ENCODE results near the gene HINT3.
"Not testable (repeated sequence)": the region's sequence is repeated elsewhere in the genome, so short reads cannot be mapped to it uniquely, and the experiment has no call there.

Gene HINT3

GRCh38 chr6:125930765-125931418 lies 25.7 kb upstream of the HINT3 start:
- TF ChIP-seq CTCF (IDR thresholded peaks at IDR 0.05; ENCODE audit: low read depth, low read length), result no peak

GRCh38 chr6:125931733-125932450 lies 24.7 kb upstream of the HINT3 start:
- no peak for DNase-seq (ENCODE audit: extremely low read depth, low read depth)
- TF ChIP-seq CTCF (IDR thresholded peaks at IDR 0.05; ENCODE audit: low read depth, low read length), result no peak

More at GRCh38 chr6:125930765-125931418, 25.7 kb upstream of the HINT3 start:
- DNase-seq (ENCODE audit: extremely low read depth, low read depth), result peak; percentile 76

GRCh38 chr6:125932451-125932795 lies 24.1 kb upstream of the HINT3 start:
- DNase-seq (ENCODE audit: extremely low read depth, low read depth), result no peak
- no peak for TF ChIP-seq CTCF (IDR thresholded peaks at IDR 0.05; ENCODE audit: low read depth, low read length)

GRCh38 chr6:125935520-125935919 lies 21.1 kb upstream of the HINT3 start:
- not testable (repeated sequence) for DNase-seq (ENCODE audit: extremely low read depth, low read depth)

GRCh38 chr6:125939026-125939425 lies 17.5 kb upstream of the HINT3 start:
- DNase-seq (ENCODE audit: extremely low read depth, low read depth), result no peak
- TF ChIP-seq CTCF (IDR thresholded peaks at IDR 0.05; ENCODE audit: low read depth, low read length), result no peak

GRCh38 chr6:125939791-125940190 lies 16.8 kb upstream of the HINT3 start:
- TF ChIP-seq CTCF (IDR thresholded peaks at IDR 0.05; ENCODE audit: low read depth, low read length), result no peak
- DNase-seq (ENCODE audit: extremely low read depth, low read depth), result no peak

GRCh38 chr6:125940247-125941041 lies 16.1 kb upstream of the HINT3 start:
- TF ChIP-seq CTCF (IDR thresholded peaks at IDR 0.05; ENCODE audit: low read depth, low read length), result no peak
- DNase-seq (ENCODE audit: extremely low read depth, low read depth), result no peak
